Parathyroid adenoma (tissue), 2 donors: ENCODE results near the gene TRPV6.

ENCODE experiments used
- H2AFZ ChIP-seq: fragments of 300-600 bp; sonication (generic); one replicate; pipeline ENCODE4 v1.7.0; 2017; ENCODE audit warnings: antibody characterized with exemption, mild to moderate bottlenecking
- H3K27ac ChIP-seq: fragments of 300-600 bp; sonication (generic); one replicate; pipeline ENCODE4 v1.7.0; 2017
- H3K27me3 ChIP-seq: fragments of 300-600 bp; sonication (generic); one replicate; pipeline ENCODE4 v1.7.0; 2017; ENCODE audit warnings: low read length; ENCODE audit not compliant: control insufficient read depth, insufficient read depth
- H3K36me3 ChIP-seq: fragments of 300-600 bp; sonication (generic); one replicate; pipeline ENCODE4 v1.7.0; 2017; ENCODE audit warnings: low read length; ENCODE audit not compliant: control insufficient read depth, insufficient read depth
- H3K4me1 ChIP-seq: fragments of 300-600 bp; sonication (generic); one replicate; pipeline ENCODE4 v1.7.0; 2017; ENCODE audit warnings: control low read depth
- H3K4me2 ChIP-seq: fragments of 300-600 bp; sonication (generic); one replicate; pipeline ENCODE4 v1.7.0; 2017; ENCODE audit warnings: low read length
- H3K4me3 ChIP-seq: fragments of 300-600 bp; sonication (generic); one replicate; pipeline ENCODE4 v1.7.0; 2017; ENCODE audit warnings: low read depth, low read length
- H3K79me2 ChIP-seq: fragments of 300-600 bp; sonication (generic); one replicate; pipeline ENCODE4 v1.7.0; 2017; ENCODE audit warnings: control low read depth
- H3K9ac ChIP-seq: fragments of 300-600 bp; sonication (generic); one replicate; pipeline ENCODE4 v1.7.0; 2017; ENCODE audit warnings: mild to moderate bottlenecking
- H3K9me3 ChIP-seq: fragments of 300-600 bp; sonication (generic); one replicate; pipeline ENCODE4 v1.7.0; 2017; ENCODE audit warnings: low read length; ENCODE audit not compliant: control insufficient read depth
- TF ChIP-seq, protein P1 (sequence below): fragments of 300-600 bp; sonication (generic); IDR thresholded peaks from one replicate; pipeline ENCODE4 v1.7.0; 2017; ENCODE audit warnings: antibody characterized with exemption, mild to moderate bottlenecking
- donor health status: primary hyperparathyroidism.

The TRPV6 gene

DNA sequence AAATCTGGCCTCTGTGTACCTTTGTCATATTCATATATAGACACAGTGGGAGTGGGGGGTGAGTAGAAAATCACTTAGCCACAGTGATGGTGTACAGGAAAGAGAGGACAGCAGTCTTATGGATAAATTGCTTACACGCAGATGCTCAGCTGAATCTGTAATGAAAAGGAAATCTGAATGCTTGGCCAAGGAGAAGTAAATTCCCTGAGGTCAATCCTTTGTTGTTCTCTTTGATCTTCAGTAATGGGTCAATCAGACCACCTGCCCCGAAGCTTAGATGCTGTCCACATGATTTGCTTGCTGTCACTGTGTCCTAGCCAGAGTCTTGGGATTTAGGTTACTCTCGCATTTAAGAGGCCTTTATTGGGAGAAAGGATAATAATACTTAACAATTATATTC is 49.1 kb downstream of the TRPV6 start:
- H3K36me3 ChIP-seq: no peaks in the 10 kb centered on the region
- no peak overlapping the region for H2AFZ ChIP-seq
- no peaks in the 10 kb centered on the region for H3K9me3 ChIP-seq
- no peak overlapping the region for H3K4me3 ChIP-seq
- H3K4me1 ChIP-seq: no peaks in the 10 kb centered on the region
- H3K9ac ChIP-seq: no peak overlapping the region
- no peaks in the 10 kb centered on the region for H3K27me3 ChIP-seq
- H3K4me2 ChIP-seq: no peak overlapping the region
- no peak overlapping the region for H3K27ac ChIP-seq
- H3K79me2 ChIP-seq: no peaks in the 10 kb centered on the region
- TF ChIP-seq, protein P1, sequence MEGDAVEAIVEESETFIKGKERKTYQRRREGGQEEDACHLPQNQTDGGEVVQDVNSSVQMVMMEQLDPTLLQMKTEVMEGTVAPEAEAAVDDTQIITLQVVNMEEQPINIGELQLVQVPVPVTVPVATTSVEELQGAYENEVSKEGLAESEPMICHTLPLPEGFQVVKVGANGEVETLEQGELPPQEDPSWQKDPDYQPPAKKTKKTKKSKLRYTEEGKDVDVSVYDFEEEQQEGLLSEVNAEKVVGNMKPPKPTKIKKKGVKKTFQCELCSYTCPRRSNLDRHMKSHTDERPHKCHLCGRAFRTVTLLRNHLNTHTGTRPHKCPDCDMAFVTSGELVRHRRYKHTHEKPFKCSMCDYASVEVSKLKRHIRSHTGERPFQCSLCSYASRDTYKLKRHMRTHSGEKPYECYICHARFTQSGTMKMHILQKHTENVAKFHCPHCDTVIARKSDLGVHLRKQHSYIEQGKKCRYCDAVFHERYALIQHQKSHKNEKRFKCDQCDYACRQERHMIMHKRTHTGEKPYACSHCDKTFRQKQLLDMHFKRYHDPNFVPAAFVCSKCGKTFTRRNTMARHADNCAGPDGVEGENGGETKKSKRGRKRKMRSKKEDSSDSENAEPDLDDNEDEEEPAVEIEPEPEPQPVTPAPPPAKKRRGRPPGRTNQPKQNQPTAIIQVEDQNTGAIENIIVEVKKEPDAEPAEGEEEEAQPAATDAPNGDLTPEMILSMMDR: no peak

DNA sequence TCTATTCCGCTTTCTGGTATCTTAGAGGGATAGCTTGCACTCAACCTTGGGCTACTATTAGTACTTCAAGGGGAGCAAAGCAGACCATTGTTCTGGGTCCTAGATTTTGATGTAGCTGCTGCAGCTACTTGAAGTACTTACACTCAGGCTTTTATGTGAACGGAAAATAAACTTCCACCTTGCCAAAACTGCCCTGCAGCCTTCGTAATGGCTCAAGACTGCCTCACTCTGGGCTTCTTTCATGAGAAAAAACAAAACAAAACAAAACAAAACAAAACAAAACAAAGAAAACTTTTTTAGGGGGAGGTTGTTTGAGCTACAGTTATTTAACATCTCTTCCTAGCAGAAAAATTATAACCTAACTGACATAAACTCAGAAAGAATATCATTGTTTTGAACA is 50.1 kb downstream of the TRPV6 start:
- Histone ChIP-seq H3K36me3 (no peaks in the 10 kb centered on the region), H3K4me3 (no peak overlapping the region), H3K9me3 (no peaks in the 10 kb centered on the region), H2AFZ (no peak overlapping the region), H3K4me2 (no peak overlapping the region), H3K4me1 (no peaks in the 10 kb centered on the region), H3K27me3 (no peaks in the 10 kb centered on the region), H3K27ac (no peak overlapping the region), H3K9ac (no peak overlapping the region), H3K79me2 (no peaks in the 10 kb centered on the region)
- TF ChIP-seq, protein P1: no peak

- no peak overlapping the region for H2AFZ ChIP-seq
- no peaks in the 10 kb centered on the region for H3K79me2 ChIP-seq
- no peaks in the 10 kb centered on the region for H3K4me1 ChIP-seq
Measured at GRCh38 chr7:142833174-142834048, 52.1 kb downstream of the TRPV6 start.

GRCh38 chr7:142832417-142832816 is 53.1 kb downstream of the TRPV6 start:
- H3K4me1 ChIP-seq: no peaks in the 10 kb centered on the region
- no peak overlapping the region for H3K4me3 ChIP-seq
- H3K36me3 ChIP-seq: no peaks in the 10 kb centered on the region
- no peaks in the 10 kb centered on the region for H3K79me2 ChIP-seq
- no peaks in the 10 kb centered on the region for H3K9me3 ChIP-seq
- no peaks in the 10 kb centered on the region for H3K27me3 ChIP-seq
- TF ChIP-seq, protein P1: no peak
- no peak overlapping the region for H3K4me2 ChIP-seq
- no peak overlapping the region for H3K27ac ChIP-seq
- no peak overlapping the region for H3K9ac ChIP-seq
- H2AFZ ChIP-seq: no peak overlapping the region

More at GRCh38 chr7:142833174-142834048, 52.1 kb downstream of the TRPV6 start:
- no peak overlapping the region for H3K27ac ChIP-seq
- H3K4me3 ChIP-seq: no peak overlapping the region
- no peaks in the 10 kb centered on the region for H3K9me3 ChIP-seq
- no peaks in the 10 kb centered on the region for H3K36me3 ChIP-seq
- no peak overlapping the region for H3K4me2 ChIP-seq
- no peak overlapping the region for H3K9ac ChIP-seq
- TF ChIP-seq, protein P1: no peak
- H3K27me3 ChIP-seq: no peaks in the 10 kb centered on the region
